ENCODE measurements around the gene ICAM1. TPM values are rescaled to one million over a fixed set of nuclear protein-coding genes. Genes with fewer than 3 reads are reported as not detected.

Gene ICAM1
- total RNA-seq, 1 donor from 2014 or later: 19.0 TPM

- peaks cover 4% of the 10 kb centered on the region for H3K27me3 Mint-ChIP-seq (ENCODE audit: low read depth)
- peaks cover 11% of the 10 kb centered on the region for H3K36me3 Mint-ChIP-seq (ENCODE audit: low read depth)
- peaks cover 6% of the 10 kb centered on the region for H3K4me1 Mint-ChIP-seq (ENCODE audit: low read depth)
- no peak overlapping the region for H3K4me3 Mint-ChIP-seq (ENCODE audit: unreplicated experiment)
- no peak overlapping the region for H3K27ac Mint-ChIP-seq (ENCODE audit: unreplicated experiment)
- no peaks in the 10 kb centered on the region for H3K9me3 Mint-ChIP-seq (ENCODE audit: low read depth)
- no peak for DNase-seq (ENCODE audit: low spot score)
- no peak for TF ChIP-seq CTCF (IDR thresholded peaks at IDR 0.05)
Measured at GRCh38 chr19:10283301-10284064, 12.6 kb downstream of the ICAM1 start.

- peaks cover 11% of the 10 kb centered on the region for H3K36me3 Mint-ChIP-seq (ENCODE audit: low read depth)
- no peak overlapping the region for H3K4me3 Mint-ChIP-seq (ENCODE audit: unreplicated experiment)
- no peak for DNase-seq (ENCODE audit: low spot score)
- H3K4me1 Mint-ChIP-seq (ENCODE audit: low read depth): peaks cover 14% of the 10 kb centered on the region
- no peak for TF ChIP-seq CTCF (IDR thresholded peaks at IDR 0.05)
- no peaks in the 10 kb centered on the region for H3K9me3 Mint-ChIP-seq (ENCODE audit: low read depth)
- H3K27me3 Mint-ChIP-seq (ENCODE audit: low read depth): peaks cover 9% of the 10 kb centered on the region
- no peak overlapping the region for H3K27ac Mint-ChIP-seq (ENCODE audit: unreplicated experiment)
Measured at GRCh38 chr19:10284065-10284959, 13.4 kb downstream of the ICAM1 start.

GRCh38 chr19:10284960-10285278 lies 14.0 kb downstream of the ICAM1 start:
- no peak for TF ChIP-seq CTCF (IDR thresholded peaks at IDR 0.05)
- Mint-ChIP-seq H3K36me3 (ENCODE audit: low read depth) (peaks cover 9% of the 10 kb centered on the region), H3K27ac (ENCODE audit: unreplicated experiment) (no peak overlapping the region), H3K4me3 (ENCODE audit: unreplicated experiment) (no peak overlapping the region), H3K9me3 (ENCODE audit: low read depth) (no peaks in the 10 kb centered on the region), H3K4me1 (ENCODE audit: low read depth) (peaks cover 17% of the 10 kb centered on the region), H3K27me3 (ENCODE audit: low read depth) (peaks cover 9% of the 10 kb centered on the region)
- no peak for DNase-seq (ENCODE audit: low spot score)

- H3K4me1 Mint-ChIP-seq (ENCODE audit: low read depth): peaks cover 21% of the 10 kb centered on the region
- peaks cover 12% of the 10 kb centered on the region for H3K27me3 Mint-ChIP-seq (ENCODE audit: low read depth)
- H3K4me3 Mint-ChIP-seq (ENCODE audit: unreplicated experiment): no peak overlapping the region
- peaks cover 8% of the 10 kb centered on the region for H3K36me3 Mint-ChIP-seq (ENCODE audit: low read depth)
- DNase-seq (ENCODE audit: low spot score): no peak
- TF ChIP-seq CTCF (IDR thresholded peaks at IDR 0.05): no peak
- no peak overlapping the region for H3K27ac Mint-ChIP-seq (ENCODE audit: unreplicated experiment)
- no peaks in the 10 kb centered on the region for H3K9me3 Mint-ChIP-seq (ENCODE audit: low read depth)
Measured at GRCh38 chr19:10285393-10285792, 14.5 kb downstream of the ICAM1 start.

All from chondrocyte (in vitro differentiated cells).